Activated T-cell treated with anti-CD3 and anti-CD28 coated beads for 24 hours (primary cell): Measurements from ENCODE around the gene EIF3I.

Source experiments
- DNase-seq: peaks from one replicate; pipeline ENCODE4 v3.0.0-alpha.2; 2020; ENCODE audit warnings: low read depth

EIF3I gene

GRCh38 chr1:32221980-32222755 lies at the start of gene EIF3I, which contains the start of gene TMEM234:
Gene EIF3I, plus strand, starts transcription at chr1:32222407. Its CDS starts 35 bp downstream, at chr1:32222442.
Gene TMEM234, minus strand, starts transcription at chr1:32222353. Its CDS starts 31 bp downstream, at chr1:32222322.
- peak; percentile 90 for DNase-seq

- no peak for DNase-seq
Measured at GRCh38 chr1:32172621-32173245, 49.5 kb upstream of the EIF3I start.

- no peak for DNase-seq
Measured at GRCh38 chr1:32178380-32179192, 43.6 kb upstream of the EIF3I start.

- DNase-seq: no peak
Measured at GRCh38 chr1:32179193-32179442, 43.1 kb upstream of the EIF3I start.

- peak; percentile 88 for DNase-seq
Measured at GRCh38 chr1:32179443-32180185, 42.6 kb upstream of the EIF3I start, which contains the start of gene TXLNA. Gene TXLNA, plus strand, starts transcription at chr1:32179675. Its CDS starts 671 bp downstream, at chr1:32180346.

- peak; percentile 10 for DNase-seq
Measured at GRCh38 chr1:32180186-32181060, 41.8 kb upstream of the EIF3I start.

- no peak for DNase-seq
Measured at GRCh38 chr1:32181065-32181464, 41.1 kb upstream of the EIF3I start.

GRCh38 chr1:32181563-32181962 lies 40.6 kb upstream of the EIF3I start:
- DNase-seq: no peak

GRCh38 chr1:32182060-32182459 lies 40.1 kb upstream of the EIF3I start:
- no peak for DNase-seq

GRCh38 chr1:32184650-32185049 lies 37.6 kb upstream of the EIF3I start:
- DNase-seq: no peak

- DNase-seq: no peak
Measured at GRCh38 chr1:32186077-32186476, 36.1 kb upstream of the EIF3I start.

GRCh38 chr1:32186491-32186890 lies 35.7 kb upstream of the EIF3I start:
- no peak for DNase-seq

- no peak for DNase-seq
Measured at GRCh38 chr1:32187850-32188249, 34.4 kb upstream of the EIF3I start.

GRCh38 chr1:32192220-32192948 lies 29.8 kb upstream of the EIF3I start:
- DNase-seq: no peak

- DNase-seq: no peak
Measured at GRCh38 chr1:32194984-32195383, 27.2 kb upstream of the EIF3I start.

- DNase-seq: no peak
Measured at GRCh38 chr1:32195531-32195930, 26.7 kb upstream of the EIF3I start.

GRCh38 chr1:32195972-32196823 lies 26.0 kb upstream of the EIF3I start:
- DNase-seq: no peak

- no peak for DNase-seq
Measured at GRCh38 chr1:32197074-32197473, 25.1 kb upstream of the EIF3I start.

- no peak for DNase-seq
Measured at GRCh38 chr1:32197837-32198236, 24.4 kb upstream of the EIF3I start.
